K562 (cell line): ENCODE data around the gene METTL18. TPM values are rescaled to one million over a fixed set of nuclear protein-coding genes. Genes with fewer than 3 reads are reported as not detected.

Experiments used
- ATAC-seq: fragments of 200-7000 bp; cut with Tn5 transposase; 3 replicates; pipeline ENCODE4 v1.9.1; 2020; ENCODE audit warnings: moderate library complexity
- BruUV-seq: library from RNA; stranded (reverse); fragments of 400-500 nt; replicated peaks from 2 replicates; lab custom pipeline; 2021; lab: Mats Ljungman, UMichigan
- CTCF ChIA-PET: fragments of 300-600 bp; formaldehyde crosslinking; extraction: SDS; loops from one replicate; lab custom pipeline; 2021; ENCODE audit warnings: low intra/inter-chr PET ratio; lab: Yijun Ruan, JAX
- POLR2A ChIA-PET: fragments of 300-600, 350-650 bp; sonication (Branson Sonifier 250); formaldehyde crosslinking; extraction: SDS; loops from one replicate; lab custom pipeline; 2021; ENCODE audit warnings: antibody characterized with exemption, inconsistent platforms; lab: Yijun Ruan, JAX
- DNase-seq, 4 experiments: peaks; one replicate each; pipeline versions ENCODE4 v3.0.0 to v3.0.0-alpha.2; 2011 to 2018; ENCODE audit warnings: low spot score in 3 of 4, mixed read lengths in 3 of 4; ENCODE audit errors: extremely low read depth in 1 of 4
- FAIRE-seq: peaks from 2 replicates; lab custom pipeline; 2011; peaks lifted over from hg19 to GRCh38; lab: Jason Lieb, UNC
- H2AFZ ChIP-seq: 2 replicates; pipeline ENCODE4 v1.6.0; 2011; ENCODE audit warnings: low read depth, low read length, control low read depth, inconsistent platforms
- H3K27ac ChIP-seq: fragments of 200-600 bp; 3 replicates; pipeline ENCODE4 v1.8.0; 2011; ENCODE audit warnings: low read depth, mild to moderate bottlenecking, control low read depth, inconsistent platforms, low read length, moderate library complexity, mixed read lengths; ENCODE audit errors: extremely low read depth
- H3K27me3 ChIP-seq, 2 experiments: fragments of 300-600 bp in 1 of 2; 2 replicates in 1 of 2; 3 replicates in 1 of 2; pipeline versions ENCODE4 v1.6.0 to v1.8.0; 2011; ENCODE audit warnings: inconsistent platforms in 2 of 2, low read length in 2 of 2, mild to moderate bottlenecking in 1 of 2, mixed read lengths in 1 of 2, moderate library complexity in 1 of 2; ENCODE audit not compliant: control insufficient read depth in 2 of 2, insufficient read depth in 2 of 2
- H3K36me3 ChIP-seq: fragments of 300-600 bp; 3 replicates; pipeline ENCODE4 v1.8.0; 2011; ENCODE audit warnings: mild to moderate bottlenecking, low read length, inconsistent platforms; ENCODE audit not compliant: control insufficient read depth, insufficient read depth
- H3K4me1 ChIP-seq, 2 experiments: fragments of 200-600 bp in 1 of 2; replicated peaks in 1 of 2; 2 replicates in 1 of 2; 3 replicates in 1 of 2; pipeline versions ENCODE4 v1.5.1 to v1.8.0; 2011; ENCODE audit warnings: inconsistent platforms in 2 of 2, low read length in 2 of 2, mild to moderate bottlenecking in 1 of 2, mixed read lengths in 1 of 2, moderate library complexity in 1 of 2; ENCODE audit not compliant: control insufficient read depth in 2 of 2, insufficient read depth in 2 of 2
- H3K4me2 ChIP-seq: 2 replicates; pipeline ENCODE4 v1.6.1; 2011; ENCODE audit warnings: low read length, control low read depth, inconsistent platforms, mixed read lengths; ENCODE audit not compliant: insufficient read depth
- H3K4me3 ChIP-seq: fragments of 200-600 bp; sonication (generic), shearing (Covaris generic); 2 replicates; pipeline ENCODE4 v1.5.1; 2016; ENCODE audit warnings: control low read depth, inconsistent platforms
- H3K79me2 ChIP-seq: fragments of 200-600 bp; 3 replicates; pipeline ENCODE4 v1.8.0; 2011; ENCODE audit warnings: low read length, inconsistent platforms; ENCODE audit not compliant: control insufficient read depth, insufficient read depth
- H3K9ac ChIP-seq, 2 experiments: 2 replicates each; pipeline versions ENCODE4 v1.6.0 to v1.6.1; 2011; ENCODE audit warnings: low read depth in 2 of 2, low read length in 2 of 2, control low read depth in 1 of 2, inconsistent platforms in 1 of 2, mild to moderate bottlenecking in 1 of 2, mixed read lengths in 1 of 2; ENCODE audit not compliant: insufficient read depth in 1 of 2
- H3K9me1 ChIP-seq: one replicate; pipeline ENCODE4 v1.6.0; 2011; ENCODE audit warnings: inconsistent platforms, mild to moderate bottlenecking, low read length, moderate library complexity; ENCODE audit not compliant: control insufficient read depth, insufficient read depth
- H3K9me3 ChIP-seq: replicated peaks from 2 replicates; pipeline ENCODE4 v1.5.1; 2011; ENCODE audit warnings: low read depth, low read length, inconsistent platforms; ENCODE audit not compliant: control insufficient read depth, insufficient read depth
- H4K20me1 ChIP-seq: replicated peaks from 2 replicates; pipeline ENCODE4 v1.6.1; 2011; ENCODE audit warnings: low read length, inconsistent platforms, mixed read lengths; ENCODE audit not compliant: control insufficient read depth, insufficient read depth
- SMARCA5 ChIP-seq: fragments of 450-650 bp; IDR thresholded peaks from 2 replicates; pipeline ENCODE4 v1.6.1; 2016
- SRSF1 ChIP-seq: fragments of 200-400 bp; formaldehyde crosslinking; IDR thresholded peaks from 2 replicates; pipeline ENCODE4 v1.6.1; 2017; ENCODE audit warnings: mild to moderate bottlenecking, low read depth, low read length, moderate library complexity
- ZFPM2 ChIP-seq: fragments of 250-450 bp; sonication (Bioruptor Pico); IDR thresholded peaks from 2 replicates; pipeline ENCODE4 v1.5.1; 2022; ENCODE audit warnings: mild to moderate bottlenecking
- WGBS: fragments of 100-300 bp; shearing (Covaris generic); methylation state at CpG from one replicate; pipeline ENCODE4 v1.1.6; 2016; ENCODE audit warnings: low coverage, mixed read lengths; ENCODE audit not compliant: insufficient coverage; ENCODE audit errors: missing lambda C conversion rate; 5-methylcytosine and 5-hydroxymethylcytosine counted together
- in situ Hi-C: fragments of 300-500 bp; cut with MboI; formaldehyde crosslinking; loops from 4 replicates; pipeline ENCODE4 v1.15.0; 2018; ENCODE audit warnings: inconsistent platforms, mixed read lengths
- intact Hi-C: fragments of 100-400 bp; cut with micrococcal nuclease; formaldehyde crosslinking; loops from 2 replicates; pipeline ENCODE4 v1.14.2; 2022
- polyA plus RNA-seq, 8 experiments: library from polyadenylated mRNA; depleted of rRNA in 4 of 8; stranded (reverse) in 5 of 8; unstranded in 3 of 8; fragments of >200 nt; fragmentation: Nextera tagmentation in 2 of 8; fragmentation: Illumina TruSeq in 1 of 8; extraction: Ambion mirVana in 2 of 8; extraction: Trizol in 1 of 8; gene quantifications; 2 replicates each; pipeline versions ENCODE4 v1.2.1 to v1.2.3, GENCODE V29; 2011 to 2014; ENCODE audit warnings: inconsistent platforms in 1 of 8, missing spikeins in 1 of 8
- total RNA-seq, 7 experiments: library from RNA; depleted of rRNA in 6 of 7; stranded (reverse); fragments of >200 nt in 6 of 7; fragmentation: Illumina TruSeq in 2 of 7; extraction: Trizol in 2 of 7; gene quantifications; 2 replicates each; pipeline versions ENCODE4 v1.2.1 to v1.2.3, GENCODE V29; 2011 to 2021; ENCODE audit warnings: low replicate concordance in 1 of 7
- TF ChIP-seq, protein P1 (sequence below): fragments of 450-650 bp; IDR thresholded peaks from 2 replicates; pipeline ENCODE4 v1.6.1; 2016; ENCODE audit warnings: antibody characterized with exemption
- TF ChIP-seq, protein P2 (sequence below): fragments of 200-800 bp; sonication (Bioruptor generic); IDR thresholded peaks from 2 replicates; pipeline ENCODE4 v1.6.1; 2017; ENCODE audit warnings: missing genetic modification characterization, missing compliant biosample characterization

The METTL18 gene
- total and polyA plus RNA-seq, 9 of the 15 experiments (the other 6 are each of a cell fraction or from before 2014, with no cell fraction given) = 9.5 to 40.2 (median 14.7) TPM

DNA sequence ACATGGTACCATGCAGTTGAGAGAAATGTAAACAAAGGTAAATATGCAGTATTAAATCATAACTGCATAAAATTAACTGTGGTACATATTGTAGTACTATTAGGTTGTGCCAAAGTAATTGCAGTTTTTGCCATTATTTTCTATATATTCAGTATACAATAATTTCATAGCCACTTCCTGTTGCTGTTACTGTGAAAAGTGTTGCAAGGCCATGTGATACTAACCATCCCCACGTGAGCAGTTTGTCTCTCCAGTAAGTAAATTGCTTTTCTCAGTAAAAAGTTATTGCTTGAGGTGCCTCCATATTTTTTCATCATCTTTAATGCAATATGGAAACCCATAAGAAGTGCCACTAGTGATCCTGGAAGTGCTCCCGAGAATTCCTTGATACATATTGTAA is 19.6 kb upstream of the METTL18 start:
- Histone ChIP-seq H3K9ac (no peak overlapping the region), H3K4me2 (no peak overlapping the region), H3K27me3 (no peaks in the 10 kb centered on the region), H3K9me1 (no peaks in the 10 kb centered on the region), H3K9me3 (no peaks in the 10 kb centered on the region), H3K79me2 (no peaks in the 10 kb centered on the region), H4K20me1 (no peaks in the 10 kb centered on the region), H3K4me3 (no peak overlapping the region), H3K36me3 (peaks cover 62% of the 10 kb centered on the region), H3K27ac (no peak overlapping the region), H3K4me1 (no peaks in the 10 kb centered on the region), H2AFZ (no peak overlapping the region)
- no peak for DNase-seq
- ATAC-seq = no peak
- no TSS peak for BruUV-seq
- POLR2A ChIA-PET = no interaction called here
- CTCF ChIA-PET = no interaction called here
- FAIRE-seq = no peak
- in situ Hi-C loops = no loop called here
- TF ChIP-seq, protein P1, sequence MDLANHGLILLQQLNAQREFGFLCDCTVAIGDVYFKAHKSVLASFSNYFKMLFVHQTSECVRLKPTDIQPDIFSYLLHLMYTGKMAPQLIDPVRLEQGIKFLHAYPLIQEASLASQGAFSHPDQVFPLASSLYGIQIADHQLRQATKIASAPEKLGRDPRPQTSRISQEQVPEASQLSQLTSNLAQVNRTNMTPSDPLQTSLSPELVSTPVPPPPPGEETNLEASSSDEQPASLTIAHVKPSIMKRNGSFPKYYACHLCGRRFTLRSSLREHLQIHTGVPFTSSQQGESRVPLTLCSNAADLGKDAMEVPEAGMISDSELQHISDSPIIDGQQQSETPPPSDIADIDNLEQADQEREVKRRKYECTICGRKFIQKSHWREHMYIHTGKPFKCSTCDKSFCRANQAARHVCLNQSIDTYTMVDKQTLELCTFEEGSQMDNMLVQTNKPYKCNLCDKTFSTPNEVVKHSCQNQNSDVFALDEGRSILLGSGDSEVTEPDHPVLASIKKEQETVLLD = no peak
- no peak for TF ChIP-seq SMARCA5
- no peak for TF ChIP-seq ZFPM2
- TF ChIP-seq, protein P2, sequence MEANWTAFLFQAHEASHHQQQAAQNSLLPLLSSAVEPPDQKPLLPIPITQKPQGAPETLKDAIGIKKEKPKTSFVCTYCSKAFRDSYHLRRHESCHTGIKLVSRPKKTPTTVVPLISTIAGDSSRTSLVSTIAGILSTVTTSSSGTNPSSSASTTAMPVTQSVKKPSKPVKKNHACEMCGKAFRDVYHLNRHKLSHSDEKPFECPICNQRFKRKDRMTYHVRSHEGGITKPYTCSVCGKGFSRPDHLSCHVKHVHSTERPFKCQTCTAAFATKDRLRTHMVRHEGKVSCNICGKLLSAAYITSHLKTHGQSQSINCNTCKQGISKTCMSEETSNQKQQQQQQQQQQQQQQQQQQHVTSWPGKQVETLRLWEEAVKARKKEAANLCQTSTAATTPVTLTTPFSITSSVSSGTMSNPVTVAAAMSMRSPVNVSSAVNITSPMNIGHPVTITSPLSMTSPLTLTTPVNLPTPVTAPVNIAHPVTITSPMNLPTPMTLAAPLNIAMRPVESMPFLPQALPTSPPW = no peak
- no peak for TF ChIP-seq SRSF1
- intact Hi-C loops = no loop called here
- whole genome bisulfite sequencing = 50% methylated on average over 2 of the region's 2 CpGs
